SK-N-SH treated with all-trans-retinoic acid at 6 μM for 48 hours (cell line): ENCODE data around the gene CYB5B.

Experiments
- CREB5 ChIP-seq: fragments of 250-450 bp; sonication (Bioruptor Pico); IDR thresholded peaks from 2 replicates; pipeline ENCODE4 v1.5.1; 2020; ENCODE audit warnings: low read depth, mild to moderate bottlenecking, moderate library complexity
- PATZ1 ChIP-seq: fragments of 250-450 bp; sonication (Bioruptor Pico); IDR thresholded peaks from 2 replicates; pipeline ENCODE4 v1.8.0; 2020; ENCODE audit warnings: mild to moderate bottlenecking, moderate library complexity, borderline replicate concordance

- TF ChIP-seq PATZ1 (CRISPR knock-in tag) (no peak), CREB5 (CRISPR knock-in tag) (no peak)
These were observed 39.5 kb downstream of the CYB5B start for GRCh38 chr16:69463876-69464275.
